H1 (cell line): ENCODE results near the gene DTNB. TPM values are rescaled to one million over a fixed set of nuclear protein-coding genes. Genes with fewer than 3 reads are reported as not detected.

Source experiments
- CREB1 ChIP-seq: IDR thresholded peaks from 2 replicates; pipeline ENCODE4 v1.6.1; 2012; ENCODE audit warnings: inconsistent platforms
- FOSL1 ChIP-seq: IDR thresholded peaks from 2 replicates; pipeline ENCODE4 v1.6.1; 2011; ENCODE audit warnings: mild to moderate bottlenecking, low read depth, low read length, moderate library complexity; ENCODE audit not compliant: insufficient read depth
- HDAC6 ChIP-seq: IDR thresholded peaks from one replicate; pipeline ENCODE4 v1.7.1; 2012; ENCODE audit warnings: low read depth, mild to moderate bottlenecking, inconsistent platforms, low read length, moderate library complexity
- KDM5A ChIP-seq: fragments of 200-600 bp; IDR thresholded peaks from 2 replicates; pipeline ENCODE4 v1.7.1; 2012; ENCODE audit warnings: mild to moderate bottlenecking, low read length, inconsistent platforms, mixed read lengths
- MAFK ChIP-seq: IDR thresholded peaks from 2 replicates; pipeline ENCODE4 v1.6.1; 2012; ENCODE audit warnings: low read depth, mild to moderate bottlenecking, improper control_type of control experiment, low read length
- TAF1 ChIP-seq: IDR thresholded peaks from 2 replicates; pipeline ENCODE4 v1.6.1; 2011; ENCODE audit warnings: mild to moderate bottlenecking, low read depth, low read length
- TCF12 ChIP-seq: IDR thresholded peaks from 2 replicates; pipeline ENCODE4 v1.6.1; 2011; ENCODE audit warnings: low read depth, mild to moderate bottlenecking, low read length
- polyA plus RNA-seq, 7 experiments: library from polyadenylated mRNA; depleted of rRNA in 3 of 7; stranded (reverse) in 5 of 7; unstranded in 2 of 7; fragments of >200 nt in 5 of 7; fragments of 200-250 nt in 2 of 7; gene quantifications; 1 replicate in 5 of 7; 2 replicates in 1 of 7; 4 replicates in 1 of 7; pipeline versions ENCODE4 v1.2.1 to v1.2.3, GENCODE V29; 2011 to 2013; ENCODE audit warnings: missing spikeins in 2 of 7, mixed read lengths in 2 of 7
- total RNA-seq: library from RNA; stranded (reverse); fragmentation: NEBNext Ultra II Directional; extraction: Animal tissue kit (Norgen Biotek cat#: 25700); gene quantifications from 2 replicates; pipeline ENCODE4 v1.2.1, GENCODE V29; 2021
- TF ChIP-seq, protein P1 (sequence below): IDR thresholded peaks from 2 replicates; pipeline ENCODE4 v1.6.1; 2011; ENCODE audit warnings: low read length, improper control_type of control experiment

The DTNB gene
- total and polyA plus RNA-seq, 2 of the 8 experiments (the other 6 are each of a cell fraction or from before 2014, with no cell fraction given): 39.6 to 49.5 TPM

DNA sequence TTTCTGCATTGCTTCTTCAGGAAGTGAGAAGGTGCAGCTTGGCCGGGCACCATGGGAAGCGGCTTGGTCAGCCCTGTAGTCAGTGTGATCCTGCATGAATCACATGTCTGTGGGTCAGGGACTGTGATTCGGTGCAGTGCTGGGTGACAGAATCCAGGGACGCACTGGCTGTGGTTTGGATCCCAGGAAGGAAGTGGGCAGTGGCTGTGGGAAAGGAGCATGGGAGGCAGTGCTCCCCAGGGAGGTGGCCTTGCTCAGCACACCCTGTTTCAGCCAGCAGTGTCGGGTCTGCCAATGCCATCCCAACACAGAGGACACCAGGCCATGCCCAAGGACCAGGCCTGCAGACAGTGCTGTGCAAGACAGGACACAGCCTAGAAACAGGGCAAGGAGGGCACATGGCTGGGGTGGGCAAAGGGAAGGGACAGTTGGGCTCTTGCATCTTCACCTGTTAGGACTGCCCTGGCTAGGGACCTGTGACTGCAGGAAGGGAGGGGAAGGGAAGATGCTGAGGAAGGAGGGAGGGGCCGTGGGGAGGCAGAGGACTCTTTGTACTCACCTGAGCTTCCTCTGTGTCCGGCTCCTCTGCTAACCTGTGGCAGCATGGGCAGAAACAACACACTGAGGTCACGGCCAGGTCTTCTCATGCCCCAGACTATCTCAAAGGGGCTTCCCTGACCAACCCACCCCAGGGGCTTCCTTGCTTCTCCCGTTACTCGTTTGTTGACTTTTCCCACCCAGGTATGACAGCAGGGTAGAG, 294.5 kb downstream of the DTNB start (continued):
- TF ChIP-seq, protein P1, sequence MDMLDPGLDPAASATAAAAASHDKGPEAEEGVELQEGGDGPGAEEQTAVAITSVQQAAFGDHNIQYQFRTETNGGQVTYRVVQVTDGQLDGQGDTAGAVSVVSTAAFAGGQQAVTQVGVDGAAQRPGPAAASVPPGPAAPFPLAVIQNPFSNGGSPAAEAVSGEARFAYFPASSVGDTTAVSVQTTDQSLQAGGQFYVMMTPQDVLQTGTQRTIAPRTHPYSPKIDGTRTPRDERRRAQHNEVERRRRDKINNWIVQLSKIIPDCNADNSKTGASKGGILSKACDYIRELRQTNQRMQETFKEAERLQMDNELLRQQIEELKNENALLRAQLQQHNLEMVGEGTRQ: no peak
- no peak for TF ChIP-seq CREB1
- TF ChIP-seq TCF12: no peak
- no peak for TF ChIP-seq MAFK
- TF ChIP-seq HDAC6: no peak
- no peak for TF ChIP-seq FOSL1
- no peak for TF ChIP-seq TAF1
- no peak for TF ChIP-seq KDM5A
